HepG2 (cell line): ENCODE results near the gene DDIT4. TPM values are rescaled to one million over a fixed set of nuclear protein-coding genes. Genes with fewer than 3 reads are reported as not detected.

Source experiments
- ATF1 ChIP-seq: IDR thresholded peaks from 2 replicates; pipeline ENCODE4 v1.6.1; 2016; ENCODE audit warnings: mild to moderate bottlenecking, control low read depth
- ETV5 ChIP-seq: IDR thresholded peaks from 2 replicates; pipeline ENCODE4 v1.6.1; 2018; ENCODE audit warnings: missing biosample characterization, missing genetic modification reagents, inconsistent platforms, borderline replicate concordance
- GLI4 ChIP-seq: sonication (generic); formaldehyde crosslinking; IDR thresholded peaks from 2 replicates; pipeline ENCODE4 v1.5.1; 2020; ENCODE audit warnings: missing genetic modification reagents, mild to moderate bottlenecking, moderate library complexity, borderline replicate concordance
- KDM2A ChIP-seq: sonication (generic); formaldehyde crosslinking; IDR thresholded peaks from 2 replicates; pipeline ENCODE4 v1.4.0; 2020; ENCODE audit warnings: low read depth, missing genetic modification reagents, borderline replicate concordance
- KMT2B ChIP-seq: IDR thresholded peaks from 2 replicates; pipeline ENCODE4 v1.6.1; 2016; ENCODE audit warnings: missing genetic modification reagents, missing compliant biosample characterization
- POLR2G ChIP-seq: fragments of 200-400 bp; formaldehyde crosslinking; IDR thresholded peaks from 2 replicates; pipeline ENCODE4 v1.6.1; 2018; ENCODE audit warnings: mild to moderate bottlenecking, low read depth, low read length, moderate library complexity
- RXRA ChIP-seq: sonication (generic); formaldehyde crosslinking; IDR thresholded peaks from 2 replicates; pipeline ENCODE4 v1.5.1; 2020; ENCODE audit warnings: missing genetic modification reagents
- SP5 ChIP-seq: IDR thresholded peaks from 2 replicates; pipeline ENCODE4 v1.6.1; 2016; ENCODE audit warnings: low read depth, borderline replicate concordance
- TIGD3 ChIP-seq: sonication (generic); formaldehyde crosslinking; IDR thresholded peaks from 2 replicates; pipeline ENCODE4 v1.5.1; 2020; ENCODE audit warnings: mild to moderate bottlenecking, missing genetic modification reagents, borderline replicate concordance
- ZBED4 ChIP-seq: sonication (generic); formaldehyde crosslinking; IDR thresholded peaks from 2 replicates; pipeline ENCODE4 v1.4.0; 2020; ENCODE audit warnings: missing genetic modification reagents, borderline replicate concordance
- ZFAT ChIP-seq: sonication (generic); formaldehyde crosslinking; conservative IDR thresholded peaks from 2 replicates; pipeline ENCODE4 v1.8.1; 2023; ENCODE audit warnings: missing genetic modification reagents, inconsistent platforms
- ZFY ChIP-seq: sonication (generic); formaldehyde crosslinking; IDR thresholded peaks from 2 replicates; pipeline ENCODE4 v1.4.0; 2020; ENCODE audit warnings: missing genetic modification reagents
- ZMYM4 ChIP-seq: sonication (generic); formaldehyde crosslinking; IDR thresholded peaks from 2 replicates; pipeline ENCODE4 v1.8.1; 2023; ENCODE audit warnings: mild to moderate bottlenecking, missing genetic modification reagents
- ZNF33B ChIP-seq: sonication (generic); formaldehyde crosslinking; IDR thresholded peaks from 2 replicates; pipeline ENCODE4 v1.5.1; 2020; ENCODE audit warnings: mild to moderate bottlenecking, missing genetic modification reagents
- ZNF644 ChIP-seq: IDR thresholded peaks from 2 replicates; pipeline ENCODE4 v1.6.1; 2016; ENCODE audit warnings: low read depth
- ZNF878 ChIP-seq: sonication (generic); formaldehyde crosslinking; IDR thresholded peaks from 2 replicates; pipeline ENCODE4 v1.8.1; 2023; ENCODE audit warnings: mild to moderate bottlenecking, missing genetic modification reagents, moderate library complexity
- polyA plus RNA-seq, 8 experiments: library from polyadenylated mRNA; depleted of rRNA in 3 of 8; stranded (reverse) in 7 of 8; unstranded in 1 of 8; fragments of >200 nt; fragmentation: Illumina TruSeq in 4 of 8; extraction: Trizol in 4 of 8; gene quantifications; 2 replicates each; pipeline versions ENCODE4 v1.2.1 to v1.2.3, GENCODE V29; 2011 to 2016; ENCODE audit warnings: low read depth in 4 of 8, missing spikeins in 1 of 8, mixed read lengths in 1 of 8; ENCODE audit not compliant: insufficient read depth in 1 of 8
- total RNA-seq, 5 experiments: library from RNA; depleted of rRNA; stranded (reverse); fragments of >200 nt; fragmentation: Illumina TruSeq; extraction: Trizol; gene quantifications; 2 replicates each; pipeline ENCODE4 v1.2.3, GENCODE V29; 2016; ENCODE audit warnings: low read depth in 1 of 5
- TF ChIP-seq, protein P1 (sequence below): sonication (generic); formaldehyde crosslinking; IDR thresholded peaks from 2 replicates; pipeline ENCODE4 v1.8.1; 2022; ENCODE audit warnings: mild to moderate bottlenecking, missing genetic modification reagents
- TF ChIP-seq, protein P2 (sequence below): sonication (generic); formaldehyde crosslinking; IDR thresholded peaks from 2 replicates; pipeline ENCODE4 v1.4.0; 2020; ENCODE audit warnings: missing genetic modification reagents

DDIT4 gene
- total and polyA plus RNA-seq, 2 of the 13 experiments (the other 11 are each of a cell fraction or from before 2014, with no cell fraction given) = 35.6 to 40.7 TPM

DNA sequence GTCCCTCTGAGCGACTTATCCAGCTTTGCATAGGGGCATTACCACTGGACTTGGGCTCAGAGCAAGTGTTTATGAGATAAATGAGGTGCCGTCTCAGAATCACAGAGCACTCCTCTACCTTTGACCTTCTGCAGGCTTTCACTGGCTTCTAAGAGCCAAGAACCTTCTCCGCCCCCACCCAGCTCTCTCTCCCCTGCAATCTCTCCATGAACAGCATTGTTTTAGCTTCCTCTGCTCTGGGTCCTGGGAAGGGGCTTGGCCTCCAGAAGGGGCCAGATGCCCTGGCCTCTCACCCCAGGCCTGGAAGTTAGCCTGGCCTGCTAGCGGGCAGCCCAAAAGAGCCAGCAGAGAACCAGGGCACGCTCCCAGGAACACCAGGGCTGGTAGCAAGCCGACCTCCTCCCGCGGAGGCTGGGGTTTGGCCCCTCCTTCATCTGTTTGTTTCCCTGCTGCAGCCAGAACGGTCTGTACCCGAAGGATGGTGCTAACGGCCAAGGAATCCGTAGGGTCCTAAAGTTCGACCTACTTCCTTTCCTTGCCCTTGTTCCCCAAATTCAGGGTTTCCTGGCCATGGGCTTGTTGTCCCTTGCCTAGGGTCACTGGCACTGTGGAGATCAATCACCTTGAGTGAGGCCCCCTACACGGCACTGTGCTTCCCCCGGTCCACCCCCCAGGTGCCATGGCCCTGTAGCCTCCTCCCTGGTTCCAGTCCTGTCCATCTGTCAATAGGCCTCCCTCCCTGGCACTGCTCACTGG, 18.7 kb upstream of the DDIT4 start (continued):
- TF ChIP-seq ZFAT (CRISPR knock-in tag) (no peak), ZMYM4 (peak; percentile 55), KMT2B (0 out of 2 replicates have a peak, but pooled peaks have one; percentile 35), ETV5 (CRISPR knock-in tag) (peak; percentile 46), ZBED4 (CRISPR knock-in tag) (0 out of 2 replicates have a peak, but pooled peaks have one; percentile 18), ZNF878 (CRISPR knock-in tag) (0 out of 2 replicates have a peak, but pooled peaks have one; percentile 2), ATF1 (CRISPR knock-in tag) (no peak), POLR2G (peak; percentile 86), ZNF33B (no peak), ZFY (CRISPR knock-in tag) (peak; percentile 63), KDM2A (peak; percentile 49; the same call in 1 of the 2 replicates), RXRA (CRISPR knock-in tag) (peak; percentile 49; the same call in 1 of the 2 replicates), GLI4 (peak; percentile 31; the same call in 1 of the 2 replicates), TIGD3 (CRISPR knock-in tag) (no peak), SP5 (CRISPR knock-in tag) (peak; percentile 50; the same call in 1 of the 2 replicates), ZNF644 (CRISPR knock-in tag) (0 out of 2 replicates have a peak, but pooled peaks have one; percentile 5)
- TF ChIP-seq, protein P1, sequence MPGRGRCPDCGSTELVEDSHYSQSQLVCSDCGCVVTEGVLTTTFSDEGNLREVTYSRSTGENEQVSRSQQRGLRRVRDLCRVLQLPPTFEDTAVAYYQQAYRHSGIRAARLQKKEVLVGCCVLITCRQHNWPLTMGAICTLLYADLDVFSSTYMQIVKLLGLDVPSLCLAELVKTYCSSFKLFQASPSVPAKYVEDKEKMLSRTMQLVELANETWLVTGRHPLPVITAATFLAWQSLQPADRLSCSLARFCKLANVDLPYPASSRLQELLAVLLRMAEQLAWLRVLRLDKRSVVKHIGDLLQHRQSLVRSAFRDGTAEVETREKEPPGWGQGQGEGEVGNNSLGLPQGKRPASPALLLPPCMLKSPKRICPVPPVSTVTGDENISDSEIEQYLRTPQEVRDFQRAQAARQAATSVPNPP = no peak
- TF ChIP-seq, protein P2, sequence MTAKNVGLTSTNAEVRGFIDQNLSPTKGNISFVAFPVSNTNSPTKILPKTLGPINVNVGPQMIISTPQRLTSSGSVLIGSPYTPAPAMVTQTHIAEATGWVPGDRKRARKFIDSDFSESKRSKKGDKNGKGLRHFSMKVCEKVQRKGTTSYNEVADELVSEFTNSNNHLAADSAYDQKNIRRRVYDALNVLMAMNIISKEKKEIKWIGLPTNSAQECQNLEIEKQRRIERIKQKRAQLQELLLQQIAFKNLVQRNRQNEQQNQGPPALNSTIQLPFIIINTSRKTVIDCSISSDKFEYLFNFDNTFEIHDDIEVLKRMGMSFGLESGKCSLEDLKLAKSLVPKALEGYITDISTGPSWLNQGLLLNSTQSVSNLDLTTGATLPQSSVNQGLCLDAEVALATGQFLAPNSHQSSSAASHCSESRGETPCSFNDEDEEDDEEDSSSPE = peak; percentile 36; the same call in 1 of the 2 replicates
